Neural crest cell (in vitro differentiated cells): ENCODE measurements around the gene ENOX1. TPM values are rescaled to one million over a fixed set of nuclear protein-coding genes. Genes with fewer than 3 reads are reported as not detected.

Experiments
- DNase-seq: peaks from one replicate; pipeline ENCODE4 v3.0.0; 2021; ENCODE audit warnings: low read depth, mixed read lengths, low spot score
- H3K27ac Mint-ChIP-seq: one replicate; pipeline ENCODE4 v1.8.0; 2021; ENCODE audit warnings: mild to moderate bottlenecking, mixed read lengths; ENCODE audit not compliant: unreplicated experiment
- H3K27me3 Mint-ChIP-seq: 2 replicates; pipeline ENCODE4 v1.8.0; 2021; ENCODE audit warnings: low read depth, mild to moderate bottlenecking, mixed read lengths
- H3K36me3 Mint-ChIP-seq: 2 replicates; pipeline ENCODE4 v1.8.0; 2021; ENCODE audit warnings: low read depth, mild to moderate bottlenecking, mixed read lengths
- H3K4me1 Mint-ChIP-seq: 2 replicates; pipeline ENCODE4 v1.8.0; 2021; ENCODE audit warnings: mixed read lengths
- H3K4me3 Mint-ChIP-seq: one replicate; pipeline ENCODE4 v1.8.0; 2021; ENCODE audit warnings: mild to moderate bottlenecking, mixed read lengths
- H3K9me3 Mint-ChIP-seq: 2 replicates; pipeline ENCODE4 v1.8.0; 2021; ENCODE audit warnings: mixed read lengths
- CTCF ChIP-seq: fragments of 200-600 bp; sonication (generic); conservative IDR thresholded peaks from 2 replicates; pipeline ENCODE4 v1.5.0; 2021; ENCODE audit warnings: antibody characterized with exemption, mild to moderate bottlenecking
- total RNA-seq: library from RNA; stranded (reverse); gene quantifications from 2 replicates; pipeline ENCODE4 v1.2.1, GENCODE V29; 2021

ENOX1 gene
- total RNA-seq, 1 donor from 2014 or later = 3.8 TPM

DNA sequence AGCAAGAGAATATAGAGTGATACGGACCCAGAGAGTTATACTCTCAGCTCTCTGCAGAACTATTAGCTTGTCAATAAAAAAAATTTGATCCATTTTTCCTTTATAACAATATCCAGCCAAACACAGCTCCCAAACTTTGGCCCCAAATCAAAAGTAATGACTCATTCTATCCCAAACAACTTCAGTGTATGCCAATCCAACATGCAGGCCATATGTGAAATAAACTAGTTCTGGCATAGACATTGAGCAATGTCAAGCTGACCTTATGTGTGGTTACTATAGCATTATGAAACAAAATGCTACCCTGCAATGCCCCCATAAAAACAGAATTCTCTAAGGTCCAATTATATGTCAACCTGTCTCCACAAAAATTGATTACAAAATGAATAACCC lies 553.9 kb downstream of the ENOX1 start:
- Mint-ChIP-seq H3K4me1 (no peaks in the 10 kb centered on the region), H3K9me3 (no peaks in the 10 kb centered on the region)

GRCh38 chr13:43232144-43232872 lies 554.5 kb downstream of the ENOX1 start:
- Mint-ChIP-seq H3K4me3 (no peak overlapping the region), H3K4me1 (no peaks in the 10 kb centered on the region)

More for the DNA sequence above, 553.9 kb downstream of the ENOX1 start:
- TF ChIP-seq CTCF = no peak
- Mint-ChIP-seq H3K36me3 (no peaks in the 10 kb centered on the region), H3K27ac (no peak overlapping the region), H3K4me3 (no peak overlapping the region), H3K27me3 (no peaks in the 10 kb centered on the region)
- no peak for DNase-seq

GRCh38 chr13:43230989-43231388 lies 555.8 kb downstream of the ENOX1 start:
- Mint-ChIP-seq H3K27me3 (no peaks in the 10 kb centered on the region), H3K36me3 (no peaks in the 10 kb centered on the region), H3K27ac (no peak overlapping the region), H3K4me1 (no peaks in the 10 kb centered on the region), H3K9me3 (no peaks in the 10 kb centered on the region), H3K4me3 (no peak overlapping the region)
- no peak for DNase-seq
- TF ChIP-seq CTCF = no peak

More at GRCh38 chr13:43232144-43232872, 554.5 kb downstream of the ENOX1 start:
- TF ChIP-seq CTCF = no peak
- Mint-ChIP-seq H3K9me3 (no peaks in the 10 kb centered on the region), H3K36me3 (no peaks in the 10 kb centered on the region), H3K27ac (no peak overlapping the region), H3K27me3 (no peaks in the 10 kb centered on the region)
- DNase-seq = no peak

- no peak for TF ChIP-seq CTCF
- no peak overlapping the region for H3K27ac Mint-ChIP-seq
- no peaks in the 10 kb centered on the region for H3K27me3 Mint-ChIP-seq
- DNase-seq = no peak
- H3K9me3 Mint-ChIP-seq = no peaks in the 10 kb centered on the region
- H3K36me3 Mint-ChIP-seq = no peaks in the 10 kb centered on the region
- no peaks in the 10 kb centered on the region for H3K4me1 Mint-ChIP-seq
- H3K4me3 Mint-ChIP-seq = no peak overlapping the region
Observed at GRCh38 chr13:43229506-43229905, 557.3 kb downstream of the ENOX1 start.

DNA sequence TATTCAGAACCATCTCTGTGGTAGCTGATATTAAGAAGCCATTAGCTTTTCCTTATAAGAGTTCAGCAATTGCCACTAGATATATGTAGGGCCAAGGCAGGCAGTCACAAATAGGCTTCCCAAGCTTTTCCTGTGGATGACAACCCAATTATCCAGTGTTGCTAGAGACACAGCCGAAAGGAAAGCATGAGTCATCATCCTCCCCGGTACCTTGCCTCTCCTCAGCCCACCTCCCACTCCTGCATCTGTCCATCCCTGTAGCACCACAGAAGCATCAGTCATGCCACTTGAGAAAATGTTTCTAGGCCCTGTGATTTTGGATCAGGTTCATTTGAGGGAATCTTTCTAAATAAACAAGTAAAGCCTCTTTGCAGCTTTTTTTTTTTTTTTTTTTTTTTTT lies 559.1 kb downstream of the ENOX1 start:
- Mint-ChIP-seq H3K9me3 (no peaks in the 10 kb centered on the region), H3K27me3 (no peaks in the 10 kb centered on the region), H3K36me3 (no peaks in the 10 kb centered on the region)

More for the DNA sequence above, 559.1 kb downstream of the ENOX1 start:
- no peak for TF ChIP-seq CTCF
- no peak for DNase-seq
- Mint-ChIP-seq H3K4me3 (no peak overlapping the region), H3K27ac (no peak overlapping the region), H3K4me1 (peaks cover 6% of the 10 kb centered on the region)
